GM12878 (cell line): ENCODE data around the gene ZFP82. TPM values are rescaled to one million over a fixed set of nuclear protein-coding genes. Genes with fewer than 3 reads are reported as not detected.

Source experiments
- ATAC-seq: fragments of 200-7000 bp; cut with Tn5 transposase; 3 replicates; pipeline ENCODE4 v1.9.1; 2020; ENCODE audit warnings: mild to moderate bottlenecking, moderate library complexity
- BruUV-seq: library from RNA; stranded (reverse); fragments of 400-500 nt; replicated peaks from 2 replicates; lab custom pipeline; 2021; lab: Mats Ljungman, UMichigan
- CTCF ChIA-PET: fragments of 300-600 bp; sonication (Branson Sonifier 250); formaldehyde crosslinking; extraction: SDS; loops from one replicate; lab custom pipeline; 2021; ENCODE audit warnings: inconsistent platforms; lab: Yijun Ruan, JAX
- POLR2A ChIA-PET: fragments of 350-600 bp; formaldehyde crosslinking; extraction: SDS; loops from one replicate; lab custom pipeline; 2021; ENCODE audit warnings: inconsistent platforms; lab: Charles Lee
- RAD21 ChIA-PET: fragments of 300-600 bp; sonication (Branson Sonifier 250); formaldehyde crosslinking; loops from one replicate; lab custom pipeline; 2023; ENCODE audit warnings: antibody characterized with exemption; ENCODE audit not compliant: unreplicated experiment; lab: Charles Lee
- SMC1A ChIA-PET: fragments of 300-600 bp; sonication (Branson Sonifier 250); formaldehyde crosslinking; loops from one replicate; lab custom pipeline; 2023; ENCODE audit not compliant: unreplicated experiment, uncharacterized antibody; lab: Charles Lee
- DNase-seq: peaks from one replicate; pipeline ENCODE4 v3.0.0-alpha.2; 2011; ENCODE audit warnings: low read depth, low spot score
- FAIRE-seq: peaks from 3 replicates; lab custom pipeline; 2011; peaks lifted over from hg19 to GRCh38; lab: Jason Lieb, UNC
- H2AFZ ChIP-seq: 2 replicates; pipeline ENCODE4 v1.6.0; 2011; ENCODE audit warnings: low read depth, low read length, control low read depth; ENCODE audit not compliant: control insufficient read depth
- H3K27ac ChIP-seq: 2 replicates; pipeline ENCODE4 v1.5.1; 2011; ENCODE audit warnings: control low read depth; ENCODE audit not compliant: control insufficient read depth, insufficient read depth
- H3K27me3 ChIP-seq, 2 experiments: replicated peaks in 1 of 2; 2 replicates each; pipeline versions ENCODE4 v1.6.0 to v1.6.1; 2011; ENCODE audit warnings: low read length in 1 of 2; ENCODE audit not compliant: control insufficient read depth in 2 of 2, insufficient read depth in 2 of 2
- H3K36me3 ChIP-seq, 2 experiments: 2 replicates each; pipeline ENCODE4 v1.5.1; 2011; ENCODE audit warnings: low read length in 1 of 2; ENCODE audit not compliant: control insufficient read depth in 2 of 2, insufficient read depth in 2 of 2
- H3K4me1 ChIP-seq: 2 replicates; pipeline ENCODE4 v1.6.1; 2011; ENCODE audit warnings: mild to moderate bottlenecking, low read length, moderate library complexity, mixed read lengths; ENCODE audit not compliant: control insufficient read depth, insufficient read depth
- H3K4me2 ChIP-seq: 2 replicates; pipeline ENCODE4 v1.6.0; 2011; ENCODE audit warnings: control low read depth; ENCODE audit not compliant: control insufficient read depth, insufficient read depth
- H3K4me3 ChIP-seq: fragments of 200-600 bp; sonication (generic); 2 replicates; pipeline ENCODE4 v1.5.1; 2016
- H3K79me2 ChIP-seq: 2 replicates; pipeline ENCODE4 v1.6.0; 2011; ENCODE audit warnings: low read length; ENCODE audit not compliant: control insufficient read depth, insufficient read depth
- H3K9ac ChIP-seq: 2 replicates; pipeline ENCODE4 v1.8.0; 2011; ENCODE audit warnings: low read length, control low read depth, mixed read lengths; ENCODE audit not compliant: control insufficient read depth, insufficient read depth
- H3K9me3 ChIP-seq: replicated peaks from 3 replicates; pipeline ENCODE4 v1.5.1; 2011; ENCODE audit warnings: mild to moderate bottlenecking, low read length; ENCODE audit not compliant: control insufficient read depth, insufficient read depth
- H4K20me1 ChIP-seq: 2 replicates; pipeline ENCODE4 v1.6.0; 2011; ENCODE audit not compliant: control insufficient read depth, insufficient read depth
- CBX3 ChIP-seq: fragments of 200-600 bp; sonication (generic); IDR thresholded peaks from 2 replicates; pipeline ENCODE4 v1.6.1; 2016; ENCODE audit warnings: low read depth, borderline replicate concordance
- EED ChIP-seq: sonication (generic); IDR thresholded peaks from 2 replicates; pipeline ENCODE4 v1.6.1; 2016; ENCODE audit warnings: antibody characterized with exemption, low read depth
- ESRRA ChIP-seq: IDR thresholded peaks from 2 replicates; pipeline ENCODE4 v1.6.1; 2012; ENCODE audit warnings: mild to moderate bottlenecking, low read length, improper control_type of control experiment
- FOS ChIP-seq: IDR thresholded peaks from 3 replicates; pipeline ENCODE4 v1.6.1; 2011; ENCODE audit warnings: borderline replicate concordance; ENCODE audit not compliant: insufficient read length; ENCODE audit errors: extremely low read depth
- KLF5 ChIP-seq: fragments of 450-650 bp; IDR thresholded peaks from 2 replicates; pipeline ENCODE4 v1.6.1; 2014; ENCODE audit warnings: mild to moderate bottlenecking; ENCODE audit not compliant: partially characterized antibody
- MLLT1 ChIP-seq: fragments of 450-650 bp; IDR thresholded peaks from 2 replicates; pipeline ENCODE4 v1.6.1; 2016; ENCODE audit warnings: mild to moderate bottlenecking
- NFYB ChIP-seq: IDR thresholded peaks from 2 replicates; pipeline ENCODE4 v1.6.1; 2011; ENCODE audit warnings: low read depth, mild to moderate bottlenecking, low read length, improper control_type of control experiment, moderate library complexity; ENCODE audit not compliant: insufficient read depth
- NRF1 ChIP-seq: conservative IDR thresholded peaks from 2 replicates; pipeline ENCODE4 v1.6.1; 2011; ENCODE audit warnings: mild to moderate bottlenecking, low read depth, low read length, improper control_type of control experiment
- PML ChIP-seq: IDR thresholded peaks from 2 replicates; pipeline ENCODE4 v1.6.1; 2012; ENCODE audit warnings: low read length, inconsistent platforms
- POLR2AphosphoS5 ChIP-seq: IDR thresholded peaks from 2 replicates; pipeline ENCODE4 v1.6.1; 2011; ENCODE audit warnings: mild to moderate bottlenecking, low read length, inconsistent platforms
- SMC3 ChIP-seq: IDR thresholded peaks from 2 replicates; pipeline ENCODE4 v1.6.1; 2011; ENCODE audit warnings: low read length, improper control_type of control experiment, borderline replicate concordance
- SUPT20H ChIP-seq: IDR thresholded peaks from 2 replicates; pipeline ENCODE4 v1.6.1; 2011; ENCODE audit warnings: low read depth, mild to moderate bottlenecking, low read length, moderate library complexity, borderline replicate concordance; ENCODE audit not compliant: control insufficient read depth
- ZBED1 ChIP-seq: IDR thresholded peaks from 2 replicates; pipeline ENCODE4 v1.6.1; 2016; ENCODE audit warnings: borderline replicate concordance
- ZBTB40 ChIP-seq: fragments of 450-650 bp; IDR thresholded peaks from 2 replicates; pipeline ENCODE4 v1.6.1; 2016; ENCODE audit warnings: mild to moderate bottlenecking, moderate library complexity, borderline replicate concordance
- WGBS: methylation state at CpG from one replicate; pipeline ENCODE4 v1.1.6; 2016; ENCODE audit warnings: low lambda C conversion rate; ENCODE audit not compliant: insufficient replicate concordance, insufficient coverage; ENCODE audit errors: missing lambda C conversion rate; 5-methylcytosine and 5-hydroxymethylcytosine counted together
- in situ Hi-C: fragments of 300-500 bp; cut with MboI; formaldehyde crosslinking; loops from 9 replicates; pipeline ENCODE4 v1.14.3; 2018; ENCODE audit warnings: mixed read lengths
- intact Hi-C: fragments of 100-400 bp; cut with micrococcal nuclease; formaldehyde crosslinking; loops from one replicate; pipeline ENCODE4 v1.14.2; 2022; ENCODE audit not compliant: unreplicated experiment
- polyA plus RNA-seq, 11 experiments: library from polyadenylated mRNA; depleted of rRNA in 4 of 11; unstranded in 6 of 11; stranded (reverse) in 5 of 11; fragments of >200 nt; fragmentation: Nextera tagmentation in 4 of 11; fragmentation: Illumina TruSeq in 1 of 11; extraction: Ambion mirVana in 4 of 11; extraction: Trizol in 1 of 11; gene quantifications; 1 replicate in 1 of 11; 2 replicates in 10 of 11; pipeline versions ENCODE4 v1.2.1 to v1.2.3, GENCODE V29; 2011 to 2016; ENCODE audit warnings: inconsistent platforms in 2 of 11, missing spikeins in 2 of 11, low read depth in 1 of 11
- total RNA-seq, 4 experiments: library from RNA; depleted of rRNA in 3 of 4; stranded (reverse); fragments of >200 nt in 3 of 4; fragmentation: Illumina TruSeq in 1 of 4; extraction: Trizol in 1 of 4; gene quantifications; 2 replicates each; pipeline versions ENCODE4 v1.2.1 to v1.2.3, GENCODE V29; 2013 to 2021
- TF ChIP-seq, protein P1 (sequence below): fragments of 450-650 bp; IDR thresholded peaks from 2 replicates; pipeline ENCODE4 v1.6.1; 2018; ENCODE audit warnings: borderline replicate concordance, mild to moderate bottlenecking; ENCODE audit not compliant: partially characterized antibody

The ZFP82 gene
- total and polyA plus RNA-seq, 10 of the 15 experiments (the other 5 are each of a cell fraction or from before 2014, with no cell fraction given) = 2.0 to 5.4 (median 2.3) TPM

- no peak for TF ChIP-seq ZBTB40
- TF ChIP-seq, all 136 proteins: peak for 0
Observed at GRCh38 chr19:36409841-36410240, 8.6 kb downstream of the ZFP82 start (continued).

- Histone ChIP-seq H3K4me2 (no peak overlapping the region), H2AFZ (no peak overlapping the region), H3K4me3 (no peak overlapping the region), H3K36me3 (peaks cover 2 to 26% of the 10 kb centered on the region in 2 experiments), H3K27ac (no peak overlapping the region), H3K9me3 (peaks cover 18% of the 10 kb centered on the region), H3K9ac (no peak overlapping the region), H3K27me3 (no peaks in the 10 kb centered on the region), H4K20me1 (no peaks in the 10 kb centered on the region), H3K79me2 (no peaks in the 10 kb centered on the region), H3K4me1 (no peaks in the 10 kb centered on the region)
- FAIRE-seq (no peak), ATAC-seq (no peak), DNase-seq (no peak)
- ChIA-PET CTCF (no interaction called here), RAD21 (no interaction called here), POLR2A (no interaction called here), SMC1A (no interaction called here)
- intact Hi-C loops (no loop called here), in situ Hi-C loops (no loop called here)
- BruUV-seq = no TSS peak
- 100% methylated on average over 3 of the region's 3 CpGs for WGBS
- no peak for TF ChIP-seq ZBED1
- no peak for TF ChIP-seq EED
- TF ChIP-seq NFYB = no peak
- TF ChIP-seq MLLT1 = no peak
- TF ChIP-seq, protein P1, sequence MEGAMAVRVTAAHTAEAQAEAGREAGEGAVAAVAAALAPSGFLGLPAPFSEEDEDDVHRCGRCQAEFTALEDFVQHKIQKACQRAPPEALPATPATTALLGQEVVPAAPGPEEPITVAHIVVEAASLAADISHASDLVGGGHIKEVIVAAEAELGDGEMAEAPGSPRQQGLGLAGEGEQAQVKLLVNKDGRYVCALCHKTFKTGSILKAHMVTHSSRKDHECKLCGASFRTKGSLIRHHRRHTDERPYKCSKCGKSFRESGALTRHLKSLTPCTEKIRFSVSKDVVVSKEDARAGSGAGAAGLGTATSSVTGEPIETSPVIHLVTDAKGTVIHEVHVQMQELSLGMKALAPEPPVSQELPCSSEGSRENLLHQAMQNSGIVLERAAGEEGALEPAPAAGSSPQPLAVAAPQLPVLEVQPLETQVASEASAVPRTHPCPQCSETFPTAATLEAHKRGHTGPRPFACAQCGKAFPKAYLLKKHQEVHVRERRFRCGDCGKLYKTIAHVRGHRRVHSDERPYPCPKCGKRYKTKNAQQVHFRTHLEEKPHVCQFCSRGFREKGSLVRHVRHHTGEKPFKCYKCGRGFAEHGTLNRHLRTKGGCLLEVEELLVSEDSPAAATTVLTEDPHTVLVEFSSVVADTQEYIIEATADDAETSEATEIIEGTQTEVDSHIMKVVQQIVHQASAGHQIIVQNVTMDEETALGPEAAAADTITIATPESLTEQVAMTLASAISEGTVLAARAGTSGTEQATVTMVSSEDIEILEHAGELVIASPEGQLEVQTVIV = no peak
- TF ChIP-seq NRF1 = no peak
- TF ChIP-seq POLR2AphosphoS5 = no peak
- no peak for TF ChIP-seq KLF5
- TF ChIP-seq SUPT20H = no peak
- TF ChIP-seq SMC3 = no peak
- no peak for TF ChIP-seq ESRRA
- no peak for TF ChIP-seq CBX3
- TF ChIP-seq PML = no peak
- no peak for TF ChIP-seq FOS
Observed at GRCh38 chr19:36408101-36408500, 10.3 kb downstream of the ZFP82 start.
